HG03025 (cell line): ENCODE data around the gene CALML4.

ENCODE experiments used
- ATAC-seq: cut with Tn5 transposase; IDR thresholded peaks from one replicate; pipeline ENCODE4 v1.9.1; 2021; ENCODE audit warnings: mild to moderate bottlenecking, moderate library complexity; ENCODE audit not compliant: unreplicated experiment, low FRiP score

Gene CALML4

DNA sequence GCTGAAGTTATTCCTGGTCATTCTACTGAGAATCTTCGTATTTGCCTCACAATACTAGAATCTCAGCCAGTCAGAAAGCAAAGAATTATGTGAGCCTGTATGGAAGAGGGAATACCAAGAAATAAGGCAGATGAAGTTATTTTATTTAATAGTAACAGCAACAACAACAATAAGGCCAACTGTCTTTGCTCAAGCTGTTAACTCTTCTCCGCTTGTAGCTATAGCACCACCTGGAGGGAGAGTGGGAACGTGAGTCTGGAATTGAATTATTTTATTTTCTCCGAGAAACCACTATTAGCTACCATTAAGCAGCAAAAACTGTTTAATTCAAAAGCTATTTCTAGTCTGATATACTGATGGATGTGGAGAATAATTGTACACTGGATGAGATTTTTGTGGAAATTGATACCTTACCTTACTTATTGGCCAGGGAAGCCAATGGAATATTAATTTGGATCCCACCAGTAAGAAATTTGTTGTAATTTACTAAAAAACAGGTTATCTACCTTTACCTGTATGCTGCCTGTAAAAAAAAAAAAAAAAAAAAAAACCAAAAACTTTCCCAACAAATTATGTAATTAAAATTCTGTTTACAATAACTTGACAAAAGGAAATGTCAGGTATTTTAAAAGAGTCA lies 50.1 kb downstream of the CALML4 start:
- no peak for ATAC-seq

- ATAC-seq: no peak
Observed at GRCh38 chr15:68152342-68152741, 52.8 kb downstream of the CALML4 start.

GRCh38 chr15:68151277-68151676 lies 53.9 kb downstream of the CALML4 start:
- no peak for ATAC-seq

DNA sequence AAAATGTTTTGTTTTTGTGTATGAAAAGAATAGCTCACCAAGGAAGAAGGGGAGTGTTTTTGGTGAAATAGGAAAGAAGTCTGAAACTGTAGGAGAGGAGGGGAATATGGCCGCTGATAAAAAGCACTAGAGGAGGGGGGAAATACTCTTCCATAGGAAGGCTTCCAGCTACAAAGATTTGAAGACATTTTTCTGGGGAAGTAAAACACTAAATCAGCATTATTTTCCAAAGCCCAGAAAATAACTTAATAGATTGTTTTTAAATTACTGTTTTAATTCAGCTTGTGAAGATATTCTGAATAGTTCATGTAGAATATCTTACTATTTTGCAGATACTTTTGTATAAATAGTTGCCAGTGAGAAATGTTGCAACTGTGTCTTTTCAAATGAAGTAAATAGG lies 54.9 kb downstream of the CALML4 start:
- no peak for ATAC-seq

DNA sequence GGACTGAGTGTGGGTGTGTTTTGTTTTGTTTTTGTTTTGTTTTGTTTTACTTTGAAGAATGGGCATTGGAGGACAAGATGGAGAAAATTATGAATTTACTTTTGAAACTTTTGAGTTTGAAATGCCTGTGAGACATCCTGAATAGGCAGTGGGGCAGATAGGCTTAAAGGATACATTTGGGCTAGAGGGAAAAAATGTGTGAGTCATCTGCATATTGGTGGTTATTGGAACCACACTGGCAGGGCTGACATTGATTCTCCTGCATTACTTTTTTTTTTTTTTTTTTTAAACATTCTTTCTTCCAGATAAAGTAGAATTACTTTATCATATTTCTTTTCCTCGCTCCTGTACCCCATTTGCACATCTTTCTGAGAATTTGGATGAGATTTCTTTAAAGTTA lies 56.1 kb downstream of the CALML4 start:
- no peak for ATAC-seq

DNA sequence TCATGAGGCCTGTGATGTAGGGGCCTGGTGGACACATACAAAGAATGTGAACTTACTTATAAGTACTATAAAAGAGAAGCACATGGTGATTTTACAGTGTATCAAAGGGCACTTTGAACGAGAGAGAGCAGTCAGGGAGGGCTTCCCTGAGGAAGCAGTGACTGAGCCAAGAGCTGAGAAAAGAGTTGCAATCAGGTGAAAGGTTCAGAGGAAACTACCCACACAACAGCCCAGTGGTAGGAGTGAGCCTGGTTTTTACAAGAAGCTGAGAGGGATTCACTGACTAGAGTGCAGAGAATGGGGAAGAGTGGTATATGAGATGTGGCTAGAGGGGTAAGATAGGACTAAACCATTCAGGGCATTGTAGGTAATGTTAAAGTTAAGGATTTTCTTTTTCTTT lies 57.1 kb downstream of the CALML4 start:
- ATAC-seq: no peak

- ATAC-seq: no peak
Observed at GRCh38 chr15:68145706-68146105, 59.4 kb downstream of the CALML4 start.

GRCh38 chr15:68143785-68144184 lies 61.3 kb downstream of the CALML4 start:
- ATAC-seq: no peak

GRCh38 chr15:68143129-68143528 lies 62.0 kb downstream of the CALML4 start:
- no peak for ATAC-seq
